ENCODE results near the gene PRKAG1. TPM values are rescaled to one million over a fixed set of nuclear protein-coding genes. Genes with fewer than 3 reads are reported as not detected.

Gene PRKAG1
- total RNA-seq, 1 experiment from 2014 or later, result 41.6 TPM

DNA sequence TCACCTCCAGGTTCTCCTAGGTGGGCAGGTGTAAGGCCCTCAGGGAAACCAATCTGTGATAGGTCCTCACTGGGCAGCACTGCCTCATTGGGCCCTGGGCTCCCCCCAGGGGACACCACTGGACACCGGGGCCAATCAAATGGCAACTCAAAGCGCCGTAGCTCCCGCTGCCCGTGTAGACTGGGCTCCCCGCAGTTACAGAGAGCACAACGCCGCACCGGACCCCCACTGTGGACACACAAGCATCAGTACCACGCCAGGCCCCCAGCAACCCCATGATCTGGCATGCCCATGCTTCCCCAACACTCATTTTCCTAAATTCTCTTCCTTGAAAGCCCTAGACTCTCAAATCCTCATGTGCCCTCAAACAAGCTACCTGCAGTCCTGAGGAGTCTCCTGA lies 35.9 kb upstream of the PRKAG1 start:
- H3K9me3 Mint-ChIP-seq, result no peaks in the 10 kb centered on the region
- H3K27me3 Mint-ChIP-seq (ENCODE audit: low read depth), result no peaks in the 10 kb centered on the region
- ChIA-PET CTCF (no interaction called here), POLR2A (interaction anchor here (0.7 to 1.4 kb wide), 2 partner anchors 11 to 76 kb away, joined by 3 read pairs; partner anchors contain the start of gene TUBA1B)
- ATAC-seq (no peak), DNase-seq (ENCODE audit: low spot score) (no peak)
- H3K4me1 Mint-ChIP-seq, result peaks cover 37% of the 10 kb centered on the region
- H3K36me3 Mint-ChIP-seq, result peaks cover 58% of the 10 kb centered on the region
- no peak overlapping the region for H3K4me3 Mint-ChIP-seq
- no peak overlapping the region for H3K27ac Mint-ChIP-seq
- TF ChIP-seq ELF4 (CRISPR knock-in tag; IDR thresholded peaks at IDR 0.05; ENCODE audit: low read depth), result no peak
- no peak for TF ChIP-seq ZBTB21 (CRISPR knock-in tag; IDR thresholded peaks at IDR 0.05; ENCODE audit: borderline replicate concordance)
- TF ChIP-seq SMAD4 (CRISPR knock-in tag; IDR thresholded peaks at IDR 0.05), result no peak
- TF ChIP-seq, protein P1, sequence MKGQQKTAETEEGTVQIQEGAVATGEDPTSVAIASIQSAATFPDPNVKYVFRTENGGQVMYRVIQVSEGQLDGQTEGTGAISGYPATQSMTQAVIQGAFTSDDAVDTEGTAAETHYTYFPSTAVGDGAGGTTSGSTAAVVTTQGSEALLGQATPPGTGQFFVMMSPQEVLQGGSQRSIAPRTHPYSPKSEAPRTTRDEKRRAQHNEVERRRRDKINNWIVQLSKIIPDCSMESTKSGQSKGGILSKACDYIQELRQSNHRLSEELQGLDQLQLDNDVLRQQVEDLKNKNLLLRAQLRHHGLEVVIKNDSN (CRISPR knock-in tag; IDR thresholded peaks at IDR 0.05), result no peak
- TF ChIP-seq, protein P2, sequence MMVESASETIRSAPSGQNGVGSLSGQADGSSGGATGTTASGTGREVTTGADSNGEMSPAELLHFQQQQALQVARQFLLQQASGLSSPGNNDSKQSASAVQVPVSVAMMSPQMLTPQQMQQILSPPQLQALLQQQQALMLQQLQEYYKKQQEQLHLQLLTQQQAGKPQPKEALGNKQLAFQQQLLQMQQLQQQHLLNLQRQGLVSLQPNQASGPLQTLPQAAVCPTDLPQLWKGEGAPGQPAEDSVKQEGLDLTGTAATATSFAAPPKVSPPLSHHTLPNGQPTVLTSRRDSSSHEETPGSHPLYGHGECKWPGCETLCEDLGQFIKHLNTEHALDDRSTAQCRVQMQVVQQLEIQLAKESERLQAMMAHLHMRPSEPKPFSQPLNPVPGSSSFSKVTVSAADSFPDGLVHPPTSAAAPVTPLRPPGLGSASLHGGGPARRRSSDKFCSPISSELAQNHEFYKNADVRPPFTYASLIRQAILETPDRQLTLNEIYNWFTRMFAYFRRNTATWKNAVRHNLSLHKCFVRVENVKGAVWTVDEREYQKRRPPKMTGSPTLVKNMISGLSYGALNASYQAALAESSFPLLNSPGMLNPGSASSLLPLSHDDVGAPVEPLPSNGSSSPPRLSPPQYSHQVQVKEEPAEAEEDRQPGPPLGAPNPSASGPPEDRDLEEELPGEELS (CRISPR knock-in tag; IDR thresholded peaks at IDR 0.05), result no peak
- TF ChIP-seq GRHL2 (CRISPR knock-in tag; IDR thresholded peaks at IDR 0.05; ENCODE audit: insufficient replicate concordance, severe bottlenecking), result no peak
- TF ChIP-seq FOXK1 (CRISPR knock-in tag; IDR thresholded peaks at IDR 0.05), result no peak
- no peak for TF ChIP-seq ATF1 (CRISPR knock-in tag; IDR thresholded peaks at IDR 0.05)
- no peak for TF ChIP-seq RELA (CRISPR knock-in tag; IDR thresholded peaks at IDR 0.05; ENCODE audit: borderline replicate concordance)
- TF ChIP-seq, protein P3, sequence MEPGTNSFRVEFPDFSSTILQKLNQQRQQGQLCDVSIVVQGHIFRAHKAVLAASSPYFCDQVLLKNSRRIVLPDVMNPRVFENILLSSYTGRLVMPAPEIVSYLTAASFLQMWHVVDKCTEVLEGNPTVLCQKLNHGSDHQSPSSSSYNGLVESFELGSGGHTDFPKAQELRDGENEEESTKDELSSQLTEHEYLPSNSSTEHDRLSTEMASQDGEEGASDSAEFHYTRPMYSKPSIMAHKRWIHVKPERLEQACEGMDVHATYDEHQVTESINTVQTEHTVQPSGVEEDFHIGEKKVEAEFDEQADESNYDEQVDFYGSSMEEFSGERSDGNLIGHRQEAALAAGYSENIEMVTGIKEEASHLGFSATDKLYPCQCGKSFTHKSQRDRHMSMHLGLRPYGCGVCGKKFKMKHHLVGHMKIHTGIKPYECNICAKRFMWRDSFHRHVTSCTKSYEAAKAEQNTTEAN (CRISPR knock-in tag; IDR thresholded peaks at IDR 0.05), result no peak
- TF ChIP-seq ZNF121 (CRISPR knock-in tag; IDR thresholded peaks at IDR 0.05), result no peak
- no peak for TF ChIP-seq CREB1 (CRISPR knock-in tag; IDR thresholded peaks at IDR 0.05)

DNA sequence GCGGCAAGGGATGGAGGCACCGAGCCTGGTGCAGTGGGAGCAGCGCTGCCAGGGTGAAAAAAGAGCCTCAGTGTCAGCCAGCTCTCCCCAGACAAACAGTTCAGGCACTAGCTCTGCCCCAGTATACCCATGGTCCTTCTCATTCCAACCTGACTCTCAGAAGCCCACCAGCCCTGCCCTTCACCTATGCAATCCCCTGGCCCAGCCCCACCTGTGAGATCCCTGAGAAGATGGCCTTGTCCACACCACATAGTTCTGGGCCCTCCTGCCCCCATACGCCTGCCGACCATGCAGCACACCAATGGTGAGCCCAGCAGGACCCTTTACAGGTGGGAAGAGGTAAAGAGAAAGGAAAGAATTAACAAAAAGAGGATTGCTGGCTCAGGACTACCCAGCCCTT lies 35.5 kb upstream of the PRKAG1 start:
- CTCF ChIA-PET, result no interaction called here

More for the DNA sequence above, 35.5 kb upstream of the PRKAG1 start:
- Mint-ChIP-seq H3K4me3 (no peak overlapping the region), H3K9me3 (no peaks in the 10 kb centered on the region), H3K4me1 (peaks cover 37% of the 10 kb centered on the region), H3K36me3 (peaks cover 61% of the 10 kb centered on the region), H3K27ac (no peak overlapping the region), H3K27me3 (ENCODE audit: low read depth) (no peaks in the 10 kb centered on the region)
- no peak for DNase-seq (ENCODE audit: low spot score)
- TF ChIP-seq ATF1 (CRISPR knock-in tag; IDR thresholded peaks at IDR 0.05), result no peak
- TF ChIP-seq MYBL2 (CRISPR knock-in tag; IDR thresholded peaks at IDR 0.05), result no peak
- no peak for TF ChIP-seq ZNF121 (CRISPR knock-in tag; IDR thresholded peaks at IDR 0.05)
- TF ChIP-seq, protein P1 (CRISPR knock-in tag; IDR thresholded peaks at IDR 0.05), result no peak
- TF ChIP-seq, protein P4, sequence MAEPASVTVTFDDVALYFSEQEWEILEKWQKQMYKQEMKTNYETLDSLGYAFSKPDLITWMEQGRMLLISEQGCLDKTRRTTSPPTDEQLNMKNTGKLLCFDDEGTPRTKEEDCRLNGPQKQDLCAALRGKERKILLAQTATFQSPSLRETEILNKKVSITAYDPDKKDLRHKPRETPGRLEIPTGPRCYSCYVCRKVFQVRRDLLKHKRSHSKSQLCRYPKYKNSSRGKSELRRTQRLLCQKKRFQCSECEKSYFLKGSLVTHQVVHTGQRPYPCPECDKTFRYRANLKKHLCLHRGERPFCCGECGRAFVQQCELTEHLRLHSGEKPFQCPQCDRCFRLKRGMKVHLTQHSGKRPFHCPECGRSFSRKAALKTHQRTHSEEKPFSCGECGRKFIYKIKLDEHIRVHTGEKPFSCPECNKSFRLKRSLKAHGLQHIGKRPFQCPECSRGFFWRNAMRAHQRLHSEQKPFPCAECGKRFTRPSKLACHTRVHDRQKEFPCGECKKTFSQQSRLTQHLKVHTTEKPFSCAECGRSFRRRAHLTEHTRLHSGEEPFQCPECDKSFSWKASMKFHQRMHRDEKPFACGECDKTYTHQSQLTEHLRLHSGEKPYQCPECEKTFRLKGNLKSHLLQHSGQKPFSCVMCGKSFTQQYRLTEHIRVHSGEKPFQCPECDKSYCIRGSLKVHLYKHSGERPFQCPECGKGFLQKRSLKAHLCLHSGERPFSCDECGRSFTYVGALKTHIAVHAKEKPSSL (CRISPR knock-in tag; conservative IDR thresholded peaks at IDR 0.05), result no peak
- TF ChIP-seq NFE2L1 (CRISPR knock-in tag; IDR thresholded peaks at IDR 0.05), result no peak
- TF ChIP-seq, protein P5, sequence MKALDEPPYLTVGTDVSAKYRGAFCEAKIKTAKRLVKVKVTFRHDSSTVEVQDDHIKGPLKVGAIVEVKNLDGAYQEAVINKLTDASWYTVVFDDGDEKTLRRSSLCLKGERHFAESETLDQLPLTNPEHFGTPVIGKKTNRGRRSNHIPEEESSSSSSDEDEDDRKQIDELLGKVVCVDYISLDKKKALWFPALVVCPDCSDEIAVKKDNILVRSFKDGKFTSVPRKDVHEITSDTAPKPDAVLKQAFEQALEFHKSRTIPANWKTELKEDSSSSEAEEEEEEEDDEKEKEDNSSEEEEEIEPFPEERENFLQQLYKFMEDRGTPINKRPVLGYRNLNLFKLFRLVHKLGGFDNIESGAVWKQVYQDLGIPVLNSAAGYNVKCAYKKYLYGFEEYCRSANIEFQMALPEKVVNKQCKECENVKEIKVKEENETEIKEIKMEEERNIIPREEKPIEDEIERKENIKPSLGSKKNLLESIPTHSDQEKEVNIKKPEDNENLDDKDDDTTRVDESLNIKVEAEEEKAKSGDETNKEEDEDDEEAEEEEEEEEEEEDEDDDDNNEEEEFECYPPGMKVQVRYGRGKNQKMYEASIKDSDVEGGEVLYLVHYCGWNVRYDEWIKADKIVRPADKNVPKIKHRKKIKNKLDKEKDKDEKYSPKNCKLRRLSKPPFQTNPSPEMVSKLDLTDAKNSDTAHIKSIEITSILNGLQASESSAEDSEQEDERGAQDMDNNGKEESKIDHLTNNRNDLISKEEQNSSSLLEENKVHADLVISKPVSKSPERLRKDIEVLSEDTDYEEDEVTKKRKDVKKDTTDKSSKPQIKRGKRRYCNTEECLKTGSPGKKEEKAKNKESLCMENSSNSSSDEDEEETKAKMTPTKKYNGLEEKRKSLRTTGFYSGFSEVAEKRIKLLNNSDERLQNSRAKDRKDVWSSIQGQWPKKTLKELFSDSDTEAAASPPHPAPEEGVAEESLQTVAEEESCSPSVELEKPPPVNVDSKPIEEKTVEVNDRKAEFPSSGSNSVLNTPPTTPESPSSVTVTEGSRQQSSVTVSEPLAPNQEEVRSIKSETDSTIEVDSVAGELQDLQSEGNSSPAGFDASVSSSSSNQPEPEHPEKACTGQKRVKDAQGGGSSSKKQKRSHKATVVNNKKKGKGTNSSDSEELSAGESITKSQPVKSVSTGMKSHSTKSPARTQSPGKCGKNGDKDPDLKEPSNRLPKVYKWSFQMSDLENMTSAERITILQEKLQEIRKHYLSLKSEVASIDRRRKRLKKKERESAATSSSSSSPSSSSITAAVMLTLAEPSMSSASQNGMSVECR (CRISPR knock-in tag; IDR thresholded peaks at IDR 0.05; ENCODE audit: borderline replicate concordance), result no peak
- no peak for ATAC-seq
- POLR2A ChIA-PET, result interaction anchor here (0.7 to 1.4 kb wide), 2 partner anchors 10 to 77 kb away, joined by 3 read pairs; partner anchors contain the start of gene TUBA1B
